Hindlimb muscle (tissue), 1 donor: ENCODE data around the gene CHST13. TPM values are rescaled to one million over a fixed set of nuclear protein-coding genes. Genes with fewer than 3 reads are reported as not detected.

Experiments used
- DNase-seq: peaks from one replicate; pipeline ENCODE4 v3.0.0-alpha.2; 2013
- polyA plus RNA-seq: library from polyadenylated mRNA; unstranded; fragments of 120-200 nt; gene quantifications from one replicate; pipeline ENCODE4 v1.2.1, GENCODE V29; 2013; ENCODE audit not compliant: insufficient read length

CHST13 gene
- polyA plus RNA-seq, 1 donor = 0.18 TPM

DNA sequence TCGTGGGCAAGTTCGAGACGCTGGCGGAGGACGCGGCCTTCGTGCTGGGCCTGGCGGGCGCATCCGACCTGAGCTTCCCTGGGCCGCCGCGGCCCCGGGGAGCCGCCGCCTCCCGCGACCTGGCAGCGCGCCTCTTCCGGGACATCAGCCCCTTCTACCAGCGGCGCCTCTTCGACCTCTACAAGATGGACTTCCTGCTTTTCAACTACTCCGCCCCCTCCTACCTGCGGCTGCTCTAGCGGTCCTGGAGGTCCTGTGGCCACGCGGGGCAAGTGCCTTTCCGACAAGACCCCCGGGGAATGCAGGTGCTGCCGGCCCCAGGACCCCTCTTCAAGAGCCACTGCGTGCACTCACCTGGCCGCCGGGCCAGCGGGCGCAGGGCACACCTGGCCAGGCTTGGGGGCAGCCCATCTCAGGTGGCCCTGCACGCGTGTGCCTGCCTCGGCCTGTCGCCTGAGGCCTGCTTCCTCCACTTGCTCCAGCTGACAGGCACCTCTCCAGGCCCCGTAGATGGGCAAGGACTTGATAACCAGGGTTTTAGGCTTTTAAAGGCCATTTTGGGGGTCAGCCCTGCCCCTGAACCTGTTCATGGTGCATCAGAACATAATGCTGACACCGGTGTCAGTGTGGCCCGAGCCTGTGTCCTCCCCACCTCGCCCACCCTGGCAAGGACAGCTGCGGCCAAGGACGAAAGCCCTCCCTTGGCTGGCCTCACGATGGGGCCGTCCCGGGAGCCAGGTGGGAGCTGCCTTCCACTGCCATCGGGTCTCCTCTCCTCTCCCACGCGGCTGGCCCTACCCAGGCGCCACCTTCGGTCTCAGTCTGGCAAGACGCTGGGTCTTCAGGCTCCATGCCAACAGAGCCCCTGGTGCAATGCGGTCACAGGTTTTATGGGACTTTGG, 18.6 kb downstream of the CHST13 start:
- no peak for DNase-seq

DNA sequence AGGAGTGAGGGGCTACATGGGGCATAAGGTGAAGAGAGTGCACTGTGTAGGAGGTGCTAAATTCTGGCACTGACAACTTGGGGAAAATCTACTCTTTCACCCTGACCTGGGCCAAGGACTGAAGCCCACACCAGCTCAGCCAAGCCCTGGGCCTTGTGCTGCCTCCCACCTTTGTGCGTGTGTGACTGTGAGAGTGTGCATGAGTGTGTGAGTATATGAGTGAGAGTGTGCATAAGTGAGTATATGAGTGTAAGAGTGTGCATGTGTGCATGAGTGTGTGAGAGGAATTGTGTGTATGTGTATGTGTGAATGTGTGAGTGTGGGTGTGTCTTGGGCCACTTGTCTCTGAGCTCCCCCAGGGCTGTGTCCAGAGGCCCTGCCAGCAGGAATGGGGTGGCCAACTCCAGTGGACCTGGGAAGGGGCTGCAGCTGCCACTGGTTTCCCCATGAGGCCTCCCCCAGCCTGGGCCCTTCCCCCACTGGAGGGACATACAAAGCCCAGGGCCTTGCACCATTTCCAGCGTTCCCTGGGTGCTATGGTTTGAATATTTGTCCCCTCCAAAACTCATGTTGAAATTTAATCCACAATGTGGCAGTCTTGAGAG, 19.6 kb downstream of the CHST13 start:
- DNase-seq = no peak

DNA sequence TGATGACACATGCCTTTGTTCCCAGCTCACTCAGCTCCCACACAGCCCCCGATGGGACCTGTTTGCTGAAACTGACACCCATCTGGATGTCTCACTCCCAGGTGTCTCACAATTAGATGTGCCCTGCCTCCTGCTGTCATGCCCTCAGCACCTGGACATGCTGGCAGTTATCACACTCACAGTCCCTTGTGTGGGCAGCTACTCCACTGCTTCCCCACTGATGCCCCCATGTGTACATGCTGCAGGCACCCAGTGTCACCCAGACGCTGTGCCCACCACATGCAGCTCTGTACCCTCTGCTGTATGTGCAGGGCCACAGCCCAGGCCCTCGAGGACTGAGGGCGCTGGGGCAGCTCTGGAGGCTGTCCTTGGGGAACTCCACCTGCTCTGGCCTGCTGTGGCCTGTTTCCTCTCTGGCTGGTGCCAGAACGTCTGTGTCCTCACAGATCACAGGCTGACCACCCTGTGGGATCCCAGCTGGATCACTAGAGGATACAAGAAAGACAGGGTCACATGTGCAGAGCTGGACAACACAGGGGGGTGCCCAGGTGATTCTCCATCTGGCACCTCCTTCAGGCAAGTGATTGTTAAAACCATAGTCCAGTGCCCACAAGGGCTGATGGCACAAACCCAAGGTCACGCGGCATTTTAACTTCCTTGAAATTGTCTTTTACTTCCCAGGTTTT, 20.8 kb downstream of the CHST13 start:
- DNase-seq = no peak

DNA sequence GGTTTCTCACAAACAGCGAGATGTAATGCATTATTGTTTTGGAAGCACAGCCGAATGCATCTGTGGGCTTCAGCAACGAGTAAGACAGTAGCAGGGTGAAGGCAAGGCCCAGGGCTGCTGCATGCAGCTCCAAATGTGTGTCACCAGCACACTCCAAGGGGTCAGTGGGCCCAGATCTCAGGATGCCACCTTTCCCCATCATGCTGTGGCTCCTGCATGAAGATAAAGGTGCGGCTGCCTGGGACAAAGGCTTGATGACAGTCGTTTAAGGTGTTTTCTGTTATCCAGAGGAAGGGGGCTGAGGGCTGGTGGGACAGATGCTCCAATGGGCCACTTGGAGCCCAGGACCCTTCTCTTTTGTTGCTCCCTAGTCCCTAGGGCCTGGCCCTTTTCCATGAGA, 21.6 kb downstream of the CHST13 start:
- DNase-seq = no peak

DNA sequence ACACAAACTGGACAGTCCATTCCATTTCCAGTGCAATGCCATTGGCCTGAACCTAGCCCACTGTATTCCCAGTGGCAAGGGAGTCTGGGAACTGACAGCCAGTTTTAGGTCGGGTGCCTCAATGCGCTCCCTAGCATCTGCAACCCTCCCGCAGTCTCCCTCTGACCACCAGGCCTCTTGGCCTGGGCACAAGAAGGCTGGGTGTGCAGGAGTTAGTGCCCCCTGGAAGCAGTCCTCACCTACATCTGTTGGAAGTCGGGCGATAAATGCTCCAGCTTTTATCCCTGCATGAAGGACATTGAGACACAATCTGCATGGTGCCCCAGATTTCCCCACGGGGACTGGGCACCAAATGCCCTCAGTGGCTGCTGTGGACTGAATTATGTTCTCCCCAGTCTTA, 22.1 kb downstream of the CHST13 start:
- no peak for DNase-seq

DNA sequence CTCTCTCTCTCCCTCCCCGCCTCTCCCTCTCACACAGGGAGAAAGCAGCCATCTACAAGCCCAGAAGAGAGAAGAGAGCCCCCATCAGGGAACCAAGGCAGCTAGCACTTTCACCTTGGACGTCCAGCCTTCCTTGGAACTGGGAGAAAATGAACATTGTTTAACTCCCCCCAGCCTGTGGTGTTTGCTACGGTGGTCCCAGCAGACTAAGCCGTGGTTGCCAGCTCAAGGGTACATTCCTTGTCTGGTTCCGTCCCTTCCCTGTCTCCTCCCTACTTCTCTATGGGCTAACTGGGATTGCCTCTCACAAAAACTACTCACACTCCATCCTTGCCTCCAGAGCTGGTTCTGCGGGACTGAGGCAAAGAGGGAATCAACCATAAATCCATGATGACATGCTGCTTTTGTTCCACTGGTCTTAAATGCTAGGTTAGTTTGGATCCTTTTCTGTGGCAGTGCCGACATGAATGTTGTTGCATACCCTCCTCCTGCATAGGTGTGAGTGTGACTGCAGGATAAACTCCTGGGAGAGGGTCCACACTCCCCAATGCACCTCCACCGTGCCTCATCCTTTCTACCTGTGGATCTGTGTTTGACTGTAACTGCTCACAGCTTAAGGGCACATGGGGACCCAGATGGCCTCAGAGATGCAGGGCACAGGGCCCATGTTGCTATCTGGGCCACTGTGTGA, 22.7 kb downstream of the CHST13 start:
- DNase-seq = no peak

DNA sequence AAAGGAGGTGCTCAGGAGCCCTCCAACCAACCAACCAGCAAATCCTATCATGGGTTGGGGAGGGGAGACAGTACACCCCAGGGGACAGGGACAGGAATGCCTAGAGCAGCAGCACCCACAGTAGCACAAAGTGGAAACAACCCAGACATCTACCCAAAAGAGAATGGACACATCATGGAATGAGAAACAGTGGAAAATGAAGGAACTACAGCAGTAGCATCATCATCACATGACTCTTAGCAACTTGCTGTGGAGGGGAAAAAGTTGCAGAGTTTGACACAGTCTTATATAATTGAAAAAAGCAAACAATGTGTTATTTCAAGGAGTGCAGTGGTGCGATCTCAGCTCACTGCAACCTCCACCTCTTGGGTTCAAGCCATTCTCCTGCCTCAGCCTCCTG, 23.8 kb downstream of the CHST13 start:
- no peak for DNase-seq

DNA sequence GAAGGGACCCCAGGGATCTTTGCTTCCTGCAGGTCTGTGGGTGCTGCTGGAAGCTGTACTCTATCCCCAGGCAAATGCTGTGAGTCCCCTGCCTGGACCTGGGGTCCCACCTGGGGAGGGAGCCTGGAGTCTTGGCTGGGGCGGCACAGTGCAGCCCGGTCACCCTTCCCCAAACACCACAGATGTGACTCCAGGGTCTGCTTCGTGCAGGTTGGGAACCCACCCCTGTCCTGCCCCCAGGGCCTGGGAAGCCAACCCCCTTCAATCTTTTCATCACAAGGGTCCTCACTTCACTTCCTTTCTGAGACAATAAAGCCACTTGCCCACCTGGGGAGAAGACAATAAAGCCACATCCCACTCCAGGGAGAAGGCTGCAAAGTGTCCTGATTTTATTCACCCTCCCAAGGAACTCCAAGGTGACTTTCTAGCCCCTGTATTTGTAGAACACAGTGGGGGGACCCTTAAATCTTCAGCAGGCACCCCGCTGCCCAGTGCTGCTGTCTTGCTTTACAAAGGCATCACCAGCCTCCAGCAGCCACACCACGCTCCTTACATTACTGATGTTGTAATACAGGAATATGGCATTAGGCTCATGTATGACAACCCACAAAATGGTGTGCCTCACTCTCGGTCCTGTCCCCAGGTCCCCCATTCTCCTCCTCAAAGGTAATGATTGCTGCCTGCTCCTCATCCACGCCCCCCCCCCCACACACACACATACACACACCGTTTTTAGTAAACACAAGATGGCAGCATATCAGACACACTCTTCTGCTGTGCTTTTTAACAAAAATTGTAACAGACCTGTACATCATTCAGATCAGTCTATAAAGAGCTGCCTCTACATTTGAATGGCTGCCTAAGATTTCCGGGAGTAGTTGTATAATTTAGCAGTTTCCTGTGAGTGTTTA, 24.9 kb downstream of the CHST13 start:
- no peak for DNase-seq

DNA sequence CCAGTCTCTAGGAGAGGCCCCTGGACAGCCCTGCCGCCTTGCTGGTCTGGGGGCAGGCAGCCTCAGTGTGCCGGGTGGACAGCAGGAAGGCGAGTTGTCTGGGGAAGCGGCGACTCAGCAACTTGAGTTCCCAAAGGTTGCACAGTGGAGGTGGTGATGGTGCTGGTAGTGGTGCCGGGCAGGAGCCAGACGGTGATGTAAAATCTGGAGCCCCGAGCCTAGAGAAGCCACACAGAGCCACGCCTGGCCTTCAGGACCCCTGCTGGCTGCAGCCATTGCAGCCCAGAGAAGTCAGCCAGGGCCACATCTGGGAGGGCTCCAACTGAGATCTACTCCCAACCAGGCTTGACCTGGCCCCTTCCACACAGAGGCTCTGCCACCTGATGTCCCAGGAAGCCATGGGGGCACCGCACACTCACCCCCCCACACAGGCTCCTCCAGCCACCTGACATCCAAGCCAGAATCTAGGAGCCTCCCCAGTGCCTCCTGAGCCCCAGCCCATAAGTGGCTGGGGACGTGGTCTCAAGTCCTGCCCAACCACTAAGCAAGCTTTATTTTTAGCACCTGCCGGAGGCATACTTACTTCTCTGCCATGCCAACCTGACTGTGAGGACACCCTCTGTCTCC, 26.0 kb downstream of the CHST13 start:
- DNase-seq = no peak

DNA sequence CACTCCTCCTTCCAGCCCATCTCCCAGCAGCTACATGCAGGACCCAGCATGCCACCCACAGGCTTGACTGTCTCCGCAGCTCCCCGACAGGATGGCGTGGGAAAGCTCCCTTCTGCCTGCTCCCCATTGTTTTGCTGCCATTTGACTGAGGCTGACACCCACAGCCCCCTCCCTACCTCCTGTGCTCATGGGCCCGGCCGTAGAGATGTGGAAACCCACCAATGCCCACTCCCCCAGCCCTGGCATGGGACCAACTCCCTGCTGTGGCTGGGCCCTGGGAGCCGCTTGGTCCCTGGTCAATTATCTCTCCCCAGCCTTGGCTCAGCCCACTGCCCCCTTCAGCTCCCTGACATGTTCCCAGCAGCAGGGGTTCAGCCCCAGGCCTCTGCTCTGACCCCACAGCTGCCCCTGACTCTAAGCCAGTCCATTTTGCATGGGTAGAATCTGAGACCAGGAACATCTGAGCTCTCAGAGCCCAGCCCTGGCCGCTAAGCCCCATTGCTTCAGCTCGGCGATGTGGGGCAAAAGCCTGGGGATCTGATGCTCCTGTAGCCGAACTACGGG, 26.6 kb downstream of the CHST13 start:
- no peak for DNase-seq

DNA sequence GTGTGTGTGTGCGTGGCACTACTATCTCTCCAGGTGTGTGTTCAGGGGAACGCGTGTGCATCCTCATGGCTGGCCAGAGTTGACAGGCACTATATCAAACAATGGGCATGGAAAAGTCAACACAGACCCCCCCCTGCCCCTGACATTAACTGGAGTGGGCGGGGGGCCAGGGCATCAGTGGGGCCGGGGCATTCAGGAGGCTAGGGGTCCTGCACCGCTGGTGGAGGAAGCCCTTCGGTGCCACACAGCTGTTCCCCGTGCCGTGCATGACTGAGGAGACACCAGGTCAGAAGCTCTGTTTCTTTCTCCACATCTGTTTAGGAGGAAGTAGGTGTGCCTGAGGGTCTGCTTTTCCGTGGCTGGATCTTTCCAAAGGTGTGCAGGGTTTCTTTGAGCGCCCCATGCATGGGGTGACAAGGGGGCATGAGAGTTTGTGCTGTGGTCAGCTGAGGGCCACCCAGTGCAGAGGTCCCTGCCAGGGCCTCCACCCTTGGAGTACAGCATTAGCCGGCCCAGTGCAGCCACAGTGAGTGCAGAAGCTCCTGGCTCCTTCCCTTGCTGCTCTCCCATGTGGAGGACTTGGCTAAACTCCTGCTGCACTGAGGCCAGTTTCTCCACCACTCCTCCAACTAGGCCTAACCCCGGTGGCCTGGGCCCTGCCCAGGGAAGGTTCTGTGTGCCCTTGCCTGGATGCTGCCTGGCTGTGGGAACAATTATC, 27.3 kb downstream of the CHST13 start:
- no peak for DNase-seq

DNA sequence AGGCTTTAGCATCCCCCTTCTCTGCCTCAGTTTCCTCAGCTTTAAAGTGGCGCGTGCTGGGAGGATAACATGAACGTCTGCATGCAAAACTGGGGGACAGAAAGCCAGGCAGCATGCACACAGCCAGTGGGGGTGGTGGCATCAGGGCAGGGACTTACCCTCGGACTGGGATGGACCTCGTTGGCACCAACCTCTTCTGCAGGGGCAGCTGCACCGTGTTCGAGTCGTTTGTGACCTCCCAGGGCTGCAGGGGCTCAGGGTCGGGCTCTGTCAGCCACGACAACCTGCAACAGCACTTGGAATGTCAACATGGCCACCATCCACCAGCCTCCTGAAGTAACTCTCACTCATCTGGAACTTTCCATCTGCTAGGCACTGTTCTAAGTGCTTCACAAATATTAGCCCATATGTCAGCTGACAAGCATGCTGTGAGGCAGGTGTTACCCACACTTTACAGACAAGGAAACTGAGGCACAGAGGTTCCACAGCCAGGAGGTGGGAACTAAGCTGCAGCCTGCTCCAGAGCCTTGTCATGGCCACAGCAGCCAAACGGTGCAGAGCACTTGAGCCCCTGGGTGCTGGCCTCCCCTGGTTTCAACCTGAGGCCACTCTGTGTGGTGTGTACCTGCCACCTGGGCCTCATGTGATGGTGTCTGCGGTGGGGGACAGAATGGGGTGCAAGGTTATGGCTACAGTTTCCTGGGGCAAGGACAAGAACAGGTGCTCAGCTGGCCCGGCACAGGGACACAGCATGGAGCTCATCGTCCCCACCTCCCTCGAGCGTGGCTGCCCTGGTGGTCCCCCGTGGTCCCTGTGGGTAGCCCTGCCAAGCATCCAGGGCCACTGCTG, 28.1 kb downstream of the CHST13 start:
- DNase-seq = no peak

DNA sequence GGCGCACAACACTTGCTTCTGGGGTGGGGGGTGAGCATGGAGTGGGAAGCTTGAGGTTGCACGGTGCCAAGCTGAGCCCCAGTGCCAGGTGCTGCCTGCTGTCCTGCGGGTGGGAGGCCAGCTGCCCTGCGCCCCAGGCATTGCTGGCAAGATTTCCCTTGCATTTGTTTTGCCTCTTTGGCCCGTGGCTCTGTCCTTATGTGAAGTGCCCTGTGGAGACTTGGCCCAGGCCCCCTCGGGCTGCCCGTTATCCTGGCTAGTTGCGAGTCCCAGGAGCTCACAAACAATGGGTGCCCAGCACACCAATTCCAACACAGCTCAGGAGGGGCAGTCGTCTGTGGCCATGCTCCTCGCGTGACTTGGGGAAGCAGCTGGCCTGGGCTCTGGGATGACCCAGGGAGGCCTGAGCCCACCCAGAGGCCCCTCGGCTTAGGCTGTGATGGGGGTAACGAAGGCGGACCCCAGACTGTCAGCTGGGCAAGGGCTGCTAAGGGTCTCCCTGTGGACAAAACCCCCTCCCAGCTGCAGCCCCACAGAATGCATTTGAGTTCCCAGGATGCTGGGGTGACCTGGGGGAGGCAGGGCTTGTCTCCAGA, 28.8 kb downstream of the CHST13 start:
- DNase-seq = no peak

DNA sequence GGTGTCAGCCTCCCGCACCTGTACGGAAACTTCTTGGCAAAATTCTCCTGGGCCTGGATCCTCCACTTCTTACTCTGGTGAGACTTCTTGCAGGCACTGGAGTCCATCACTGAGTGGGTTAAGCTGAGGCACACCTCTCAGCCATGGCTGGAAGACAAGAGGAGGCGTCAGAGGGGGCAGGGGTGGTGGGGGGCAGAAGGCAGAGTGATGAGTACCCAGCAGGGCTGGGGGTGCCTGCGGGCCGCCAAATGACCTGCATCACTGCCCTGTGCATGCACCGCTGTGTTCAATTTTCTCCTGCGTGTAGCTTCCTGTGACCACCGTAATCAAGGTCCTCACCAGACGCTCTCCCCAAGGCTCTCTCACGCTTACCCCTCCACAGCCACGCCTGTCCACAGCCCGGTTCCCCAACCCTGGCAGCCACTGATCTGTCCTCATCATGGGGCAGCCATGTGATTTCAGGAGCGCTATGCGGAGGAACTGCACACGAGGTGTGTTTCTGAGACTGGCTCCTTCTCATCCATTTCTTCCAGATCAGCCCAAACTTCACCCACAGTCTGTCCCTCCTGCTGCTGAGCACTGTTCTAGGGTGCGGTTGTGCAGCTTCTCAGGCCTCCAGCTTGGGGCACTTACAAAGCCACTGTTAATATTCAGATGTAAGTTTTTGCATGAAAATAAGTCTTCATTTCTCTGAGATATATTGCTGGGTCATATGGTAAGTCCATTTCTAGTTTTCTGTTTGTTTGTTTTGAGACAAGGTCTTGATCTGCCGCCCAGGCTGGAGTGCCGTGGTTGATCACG, 29.5 kb downstream of the CHST13 start:
- DNase-seq = no peak

DNA sequence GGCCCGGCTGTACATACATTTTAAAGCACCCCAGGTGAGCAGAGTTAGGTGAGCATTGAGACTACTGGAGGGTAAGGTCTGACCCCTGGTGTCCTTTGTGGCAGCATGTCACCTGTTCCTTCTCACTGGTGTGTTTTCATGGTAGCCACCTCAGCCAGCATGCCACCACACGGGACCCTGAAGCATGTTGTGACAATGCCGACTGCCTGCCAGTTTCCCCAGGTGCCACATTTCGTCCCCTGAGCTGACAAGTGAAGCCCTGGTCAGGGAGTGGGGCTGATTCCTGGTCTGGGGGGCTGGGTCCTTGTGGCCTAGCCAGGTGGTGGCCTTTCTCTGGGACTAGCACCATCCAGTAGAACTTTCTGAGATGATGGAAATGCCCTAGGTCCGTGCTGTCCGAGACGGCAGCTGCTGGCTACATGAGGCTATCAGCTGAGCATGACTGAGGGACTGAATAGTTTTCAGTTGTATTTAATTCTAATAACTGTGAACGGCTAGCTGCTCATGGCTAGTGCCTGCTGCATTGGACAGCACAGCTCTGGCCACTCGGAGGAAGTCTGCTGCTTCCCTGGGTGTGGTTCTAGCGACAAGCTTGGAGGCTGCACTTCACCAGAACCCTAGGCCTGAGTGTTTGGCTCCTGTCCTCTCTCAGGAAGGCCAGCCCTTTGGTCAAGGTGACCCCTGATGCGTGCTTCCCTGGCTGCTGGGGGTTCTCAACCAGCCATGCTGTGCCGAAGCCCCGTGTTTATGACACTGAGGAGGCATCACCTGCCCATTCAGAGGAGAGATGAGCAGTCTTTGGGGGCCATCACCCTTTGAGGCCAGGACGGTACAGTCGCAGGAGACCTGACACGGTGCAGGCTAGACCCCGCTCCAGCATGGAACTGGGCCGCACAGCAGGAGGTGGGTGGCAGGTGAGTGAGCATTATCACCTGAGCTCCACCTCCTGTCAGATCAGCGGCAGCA, 30.9 kb downstream of the CHST13 start:
- DNase-seq = no peak

DNA sequence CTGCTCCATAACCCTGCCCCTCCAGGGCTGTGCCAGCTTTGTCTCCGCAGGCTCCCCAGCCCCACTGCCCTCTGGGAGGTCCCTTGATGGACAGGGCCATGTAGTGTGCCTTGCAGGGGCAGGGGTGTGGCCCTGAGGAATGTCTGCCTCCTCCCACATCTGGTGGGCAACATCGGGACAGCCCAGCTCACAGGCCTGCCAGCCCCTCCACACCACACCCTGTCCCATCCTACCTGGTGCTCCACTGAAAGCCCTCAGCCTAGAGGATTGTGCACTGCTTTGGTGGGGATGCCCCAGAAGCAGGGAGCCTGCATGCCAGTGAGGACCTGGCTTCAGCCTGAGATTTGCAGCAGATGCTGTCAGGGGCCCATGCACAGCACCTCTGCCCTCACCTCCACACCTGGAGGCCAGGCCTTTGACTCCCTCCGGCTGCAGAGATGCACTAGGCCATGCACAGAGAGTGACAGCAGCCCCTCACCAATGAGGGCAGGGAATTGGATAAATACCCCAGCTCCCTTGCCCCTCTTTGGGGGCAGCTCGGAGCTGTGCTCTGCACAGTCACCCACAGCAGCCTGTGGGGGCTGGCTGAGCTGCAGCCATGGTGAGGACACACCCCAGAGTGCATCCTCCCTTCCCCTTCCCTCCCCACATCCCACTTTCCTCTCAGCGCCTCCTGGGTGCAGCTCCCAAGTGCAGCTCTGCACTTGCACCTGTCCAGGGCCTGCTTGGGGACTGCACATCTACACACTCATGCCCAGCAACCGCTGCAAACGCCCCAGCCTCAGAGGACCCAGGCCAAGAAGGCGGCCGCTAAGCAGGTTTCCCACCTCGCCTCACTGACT, 32.1 kb downstream of the CHST13 start:
- no peak for DNase-seq
